Measurements from ENCODE around the gene NEB.

GRCh38 chr2:151691631-151692030, 42.6 kb downstream of the NEB start:
- TF ChIP-seq, protein P1, sequence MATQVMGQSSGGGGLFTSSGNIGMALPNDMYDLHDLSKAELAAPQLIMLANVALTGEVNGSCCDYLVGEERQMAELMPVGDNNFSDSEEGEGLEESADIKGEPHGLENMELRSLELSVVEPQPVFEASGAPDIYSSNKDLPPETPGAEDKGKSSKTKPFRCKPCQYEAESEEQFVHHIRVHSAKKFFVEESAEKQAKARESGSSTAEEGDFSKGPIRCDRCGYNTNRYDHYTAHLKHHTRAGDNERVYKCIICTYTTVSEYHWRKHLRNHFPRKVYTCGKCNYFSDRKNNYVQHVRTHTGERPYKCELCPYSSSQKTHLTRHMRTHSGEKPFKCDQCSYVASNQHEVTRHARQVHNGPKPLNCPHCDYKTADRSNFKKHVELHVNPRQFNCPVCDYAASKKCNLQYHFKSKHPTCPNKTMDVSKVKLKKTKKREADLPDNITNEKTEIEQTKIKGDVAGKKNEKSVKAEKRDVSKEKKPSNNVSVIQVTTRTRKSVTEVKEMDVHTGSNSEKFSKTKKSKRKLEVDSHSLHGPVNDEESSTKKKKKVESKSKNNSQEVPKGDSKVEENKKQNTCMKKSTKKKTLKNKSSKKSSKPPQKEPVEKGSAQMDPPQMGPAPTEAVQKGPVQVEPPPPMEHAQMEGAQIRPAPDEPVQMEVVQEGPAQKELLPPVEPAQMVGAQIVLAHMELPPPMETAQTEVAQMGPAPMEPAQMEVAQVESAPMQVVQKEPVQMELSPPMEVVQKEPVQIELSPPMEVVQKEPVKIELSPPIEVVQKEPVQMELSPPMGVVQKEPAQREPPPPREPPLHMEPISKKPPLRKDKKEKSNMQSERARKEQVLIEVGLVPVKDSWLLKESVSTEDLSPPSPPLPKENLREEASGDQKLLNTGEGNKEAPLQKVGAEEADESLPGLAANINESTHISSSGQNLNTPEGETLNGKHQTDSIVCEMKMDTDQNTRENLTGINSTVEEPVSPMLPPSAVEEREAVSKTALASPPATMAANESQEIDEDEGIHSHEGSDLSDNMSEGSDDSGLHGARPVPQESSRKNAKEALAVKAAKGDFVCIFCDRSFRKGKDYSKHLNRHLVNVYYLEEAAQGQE (IDR thresholded peaks at IDR 0.05; ENCODE audit: low read depth, low read length) = no peak
- TF ChIP-seq CTCF (IDR thresholded peaks at IDR 0.05) (no peak), POLR2AphosphoS5 (IDR thresholded peaks at IDR 0.05; ENCODE audit: low read depth, low read length) (no peak), MAX (IDR thresholded peaks at IDR 0.05; ENCODE audit: low read depth) (no peak), EZH2phosphoT487 (IDR thresholded peaks at IDR 0.05; ENCODE audit: borderline replicate concordance, low read depth) (no peak), NFIC (IDR thresholded peaks at IDR 0.05; ENCODE audit: borderline replicate concordance) (no peak), TCF12 (IDR thresholded peaks at IDR 0.05) (no peak), ELF1 (IDR thresholded peaks at IDR 0.05) (no peak)
- TF ChIP-seq, protein P2, sequence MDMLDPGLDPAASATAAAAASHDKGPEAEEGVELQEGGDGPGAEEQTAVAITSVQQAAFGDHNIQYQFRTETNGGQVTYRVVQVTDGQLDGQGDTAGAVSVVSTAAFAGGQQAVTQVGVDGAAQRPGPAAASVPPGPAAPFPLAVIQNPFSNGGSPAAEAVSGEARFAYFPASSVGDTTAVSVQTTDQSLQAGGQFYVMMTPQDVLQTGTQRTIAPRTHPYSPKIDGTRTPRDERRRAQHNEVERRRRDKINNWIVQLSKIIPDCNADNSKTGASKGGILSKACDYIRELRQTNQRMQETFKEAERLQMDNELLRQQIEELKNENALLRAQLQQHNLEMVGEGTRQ (IDR thresholded peaks at IDR 0.05; ENCODE audit: borderline replicate concordance, low read depth, low read length) = no peak

Measured in SK-N-SH (cell line).